GM06990 (cell line): ENCODE data around the gene DAPP1.

Source experiments
- DNase-seq: peaks from one replicate; pipeline ENCODE4 v3.0.0-alpha.2; 2011; ENCODE audit not compliant: insufficient read length; ENCODE audit errors: extremely low read depth
- H3K27me3 ChIP-seq: replicated peaks from 2 replicates; pipeline ENCODE4 v1.6.0; 2011; ENCODE audit warnings: low read length; ENCODE audit not compliant: control insufficient read depth, insufficient read depth
- H3K36me3 ChIP-seq: 2 replicates; pipeline ENCODE4 v1.5.1; 2011; ENCODE audit warnings: low read length; ENCODE audit not compliant: control insufficient read depth, insufficient read depth
- H3K4me3 ChIP-seq: replicated peaks from 2 replicates; pipeline ENCODE4 v1.5.1; 2011; ENCODE audit warnings: low read depth, mild to moderate bottlenecking, control low read depth, low read length
- TF ChIP-seq, protein P1 (sequence below): IDR thresholded peaks from 2 replicates; pipeline ENCODE4 v1.5.1; 2011; ENCODE audit warnings: low read length, control low read depth, mild to moderate bottlenecking, inconsistent platforms; ENCODE audit not compliant: insufficient read depth, poor library complexity, severe bottlenecking

Gene DAPP1

DNA sequence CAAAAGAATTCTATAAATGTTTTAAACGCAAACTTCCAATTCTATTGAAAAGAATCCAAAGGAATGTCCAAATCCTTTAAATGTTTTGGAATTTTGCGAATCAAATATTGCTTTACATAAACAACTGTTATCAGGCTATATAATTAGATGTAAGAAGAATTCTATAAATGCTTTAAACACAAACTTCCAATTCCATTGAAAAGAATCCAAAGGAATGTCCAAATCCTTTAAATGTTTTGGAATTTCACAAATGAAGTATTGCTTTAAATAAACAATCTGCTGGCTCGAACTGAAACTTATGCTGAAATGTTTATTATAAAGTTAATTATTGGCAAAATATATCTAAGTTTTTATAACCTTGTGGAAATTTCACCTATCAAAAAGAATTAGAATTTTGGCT lies 16.1 kb downstream of the DAPP1 start:
- no peak for DNase-seq
- TF ChIP-seq, protein P1, sequence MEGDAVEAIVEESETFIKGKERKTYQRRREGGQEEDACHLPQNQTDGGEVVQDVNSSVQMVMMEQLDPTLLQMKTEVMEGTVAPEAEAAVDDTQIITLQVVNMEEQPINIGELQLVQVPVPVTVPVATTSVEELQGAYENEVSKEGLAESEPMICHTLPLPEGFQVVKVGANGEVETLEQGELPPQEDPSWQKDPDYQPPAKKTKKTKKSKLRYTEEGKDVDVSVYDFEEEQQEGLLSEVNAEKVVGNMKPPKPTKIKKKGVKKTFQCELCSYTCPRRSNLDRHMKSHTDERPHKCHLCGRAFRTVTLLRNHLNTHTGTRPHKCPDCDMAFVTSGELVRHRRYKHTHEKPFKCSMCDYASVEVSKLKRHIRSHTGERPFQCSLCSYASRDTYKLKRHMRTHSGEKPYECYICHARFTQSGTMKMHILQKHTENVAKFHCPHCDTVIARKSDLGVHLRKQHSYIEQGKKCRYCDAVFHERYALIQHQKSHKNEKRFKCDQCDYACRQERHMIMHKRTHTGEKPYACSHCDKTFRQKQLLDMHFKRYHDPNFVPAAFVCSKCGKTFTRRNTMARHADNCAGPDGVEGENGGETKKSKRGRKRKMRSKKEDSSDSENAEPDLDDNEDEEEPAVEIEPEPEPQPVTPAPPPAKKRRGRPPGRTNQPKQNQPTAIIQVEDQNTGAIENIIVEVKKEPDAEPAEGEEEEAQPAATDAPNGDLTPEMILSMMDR = no peak
- no peak overlapping the region for H3K4me3 ChIP-seq
- peaks cover 7% of the 10 kb centered on the region for H3K36me3 ChIP-seq
- H3K27me3 ChIP-seq = no peaks in the 10 kb centered on the region

DNA sequence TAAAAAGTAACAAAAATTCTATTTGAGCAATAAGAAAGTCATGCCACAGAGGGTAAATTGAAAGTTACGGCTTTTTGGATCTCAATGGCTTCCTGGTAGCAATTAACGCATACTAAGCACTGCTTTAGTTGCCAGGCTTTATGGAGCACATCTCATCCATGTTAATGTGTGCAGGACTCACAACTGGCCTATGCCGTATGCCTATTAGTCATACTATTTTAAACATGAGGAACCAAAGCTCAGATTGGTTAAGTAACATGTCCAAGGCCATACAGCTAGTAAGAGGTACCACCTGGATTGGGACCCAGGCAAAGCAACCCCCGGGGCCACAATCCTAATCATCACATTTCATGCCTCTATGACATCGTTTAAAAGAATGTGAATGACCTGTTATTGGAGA lies 17.1 kb downstream of the DAPP1 start:
- DNase-seq = no peak
- peaks cover 7% of the 10 kb centered on the region for H3K36me3 ChIP-seq
- TF ChIP-seq, protein P1 = no peak

DNA sequence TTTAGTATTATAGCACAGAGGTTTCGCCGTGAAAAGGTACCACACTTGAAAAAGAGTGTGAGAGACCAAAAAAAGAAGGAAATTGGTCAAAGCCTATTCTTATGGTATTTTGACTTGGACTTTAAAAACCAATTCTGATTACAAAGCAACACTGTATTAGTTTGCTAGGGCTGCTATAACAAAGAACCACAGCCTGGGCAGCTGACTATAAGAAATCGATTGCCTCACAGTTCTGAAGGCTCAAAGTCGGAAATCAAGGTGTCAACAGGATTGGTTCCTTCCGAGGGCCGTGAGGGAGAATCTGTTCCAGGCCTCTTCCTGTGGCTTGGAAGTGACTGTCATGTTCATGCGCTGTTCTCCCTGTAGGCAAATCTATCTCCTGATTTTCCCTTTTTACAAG lies 17.9 kb downstream of the DAPP1 start:
- H3K27me3 ChIP-seq = no peaks in the 10 kb centered on the region
- DNase-seq = no peak
- TF ChIP-seq, protein P1 = no peak
- H3K4me3 ChIP-seq = no peak overlapping the region
- peaks cover 9% of the 10 kb centered on the region for H3K36me3 ChIP-seq

More for the DNA sequence above, 17.1 kb downstream of the DAPP1 start:
- no peak overlapping the region for H3K4me3 ChIP-seq
- no peaks in the 10 kb centered on the region for H3K27me3 ChIP-seq

DNA sequence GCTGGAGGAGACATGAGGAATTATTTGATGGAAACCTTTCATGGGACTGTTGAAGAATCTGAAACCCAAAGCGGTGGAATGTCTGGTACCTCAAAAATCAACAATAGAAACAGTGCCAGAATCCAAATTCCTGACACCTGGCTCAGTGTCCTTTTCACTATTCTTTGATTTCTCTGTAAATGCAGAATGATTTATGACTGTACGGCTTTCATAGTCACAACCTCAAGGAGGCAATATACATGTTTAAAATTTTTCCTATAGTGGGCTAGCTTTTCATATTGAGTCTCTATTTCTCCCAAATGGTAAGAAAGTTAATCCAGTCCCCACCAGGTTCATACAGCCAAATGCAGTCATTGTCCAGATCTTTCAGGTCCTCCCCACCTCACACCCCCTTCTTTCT lies 19.3 kb downstream of the DAPP1 start:
- Histone ChIP-seq H3K36me3 (peaks cover 9% of the 10 kb centered on the region), H3K27me3 (no peaks in the 10 kb centered on the region), H3K4me3 (no peak overlapping the region)
- TF ChIP-seq, protein P1 = no peak
- no peak for DNase-seq

DNA sequence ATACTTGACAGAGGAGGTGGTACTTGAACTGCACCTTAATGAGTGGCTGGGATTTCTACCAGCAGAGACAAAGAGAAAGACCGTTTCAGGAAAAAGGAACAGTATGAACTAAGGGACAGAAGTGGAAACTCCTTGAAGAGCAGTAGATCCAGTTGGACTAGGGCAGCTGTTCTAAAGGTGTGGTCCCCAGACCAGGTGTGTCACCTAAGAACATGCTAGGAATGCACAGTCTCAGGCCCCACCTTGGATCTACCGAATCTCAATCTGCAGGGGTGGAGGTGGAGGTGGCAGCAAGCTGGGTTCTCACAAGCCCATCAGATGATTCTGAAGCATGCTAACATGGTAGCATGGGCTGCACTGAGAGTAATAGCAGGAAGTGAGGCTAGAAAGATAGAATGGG lies 22.3 kb downstream of the DAPP1 start:
- TF ChIP-seq, protein P1 = no peak
- Histone ChIP-seq H3K4me3 (no peak overlapping the region), H3K36me3 (peaks cover 16% of the 10 kb centered on the region), H3K27me3 (no peaks in the 10 kb centered on the region)
- no peak for DNase-seq

DNA sequence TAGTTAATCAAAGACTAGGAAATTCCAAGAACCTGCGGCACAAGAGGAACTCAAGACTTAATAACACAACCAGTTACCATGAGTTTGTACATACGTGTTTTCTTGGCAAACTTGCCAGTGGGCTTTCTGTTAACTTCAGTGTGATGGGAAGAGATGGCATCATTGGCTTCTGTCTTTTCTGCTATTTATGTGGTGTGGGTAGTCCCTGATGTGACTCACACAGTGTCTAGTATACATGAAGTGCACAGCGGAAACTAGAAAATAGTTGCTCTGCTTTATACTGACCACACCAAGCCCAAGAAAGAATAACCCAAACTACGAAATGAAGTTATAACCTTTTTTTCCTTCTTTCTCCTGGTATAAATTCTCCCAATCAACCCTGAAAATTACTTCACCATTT lies 24.5 kb downstream of the DAPP1 start:
- no peak for DNase-seq
- Histone ChIP-seq H3K27me3 (no peaks in the 10 kb centered on the region), H3K36me3 (peaks cover 11% of the 10 kb centered on the region), H3K4me3 (no peak overlapping the region)
- TF ChIP-seq, protein P1 = no peak
